ENCODE data around the gene TRHDE. TPM values are rescaled to one million over a fixed set of nuclear protein-coding genes. Genes with fewer than 3 reads are reported as not detected.

The TRHDE gene
- total and polyA plus RNA-seq, 7 donors, result 0.42 to 10.0 (median 2.9) TPM

- no peaks in the 10 kb centered on the region for H3K36me3 ChIP-seq
- intact Hi-C loops (cut with DNase I), result no loop called here
- no peak overlapping the region for H3K4me3 ChIP-seq
- no peak for TF ChIP-seq POLR2A (IDR thresholded peaks at IDR 0.05)
- no peak for TF ChIP-seq CTCF (IDR thresholded peaks at IDR 0.05)
- TF ChIP-seq POLR2AphosphoS5 (IDR thresholded peaks at IDR 0.05), result no peak
- no peak for TF ChIP-seq EP300 (IDR thresholded peaks at IDR 0.05)
- H3K27me3 ChIP-seq, result no peaks in the 10 kb centered on the region
- H3K9me3 ChIP-seq, result no peaks in the 10 kb centered on the region
- 50 to 62% methylated on average over 6 of the region's 6 CpGs for WGBS, 2 donors
- H3K27ac ChIP-seq, result no peak overlapping the region
- H3K4me1 ChIP-seq, result no peaks in the 10 kb centered on the region
- no peak for DNase-seq
Observed at GRCh38 chr12:72337382-72337781, 65.2 kb downstream of the TRHDE start.

GRCh38 chr12:72337946-72338345 is 65.8 kb downstream of the TRHDE start:
- no peaks in the 10 kb centered on the region for H3K9me3 ChIP-seq
- intact Hi-C loops (cut with DNase I), result no loop called here
- WGBS, 2 donors, result 68 to 78% methylated on average over 8 of the region's 8 CpGs
- H3K36me3 ChIP-seq, result no peaks in the 10 kb centered on the region
- no peaks in the 10 kb centered on the region for H3K4me1 ChIP-seq
- no peak for TF ChIP-seq CTCF (IDR thresholded peaks at IDR 0.05)
- no peak for TF ChIP-seq POLR2AphosphoS5 (IDR thresholded peaks at IDR 0.05)
- no peak for TF ChIP-seq POLR2A (IDR thresholded peaks at IDR 0.05)
- TF ChIP-seq EP300 (IDR thresholded peaks at IDR 0.05), result no peak
- no peak overlapping the region for H3K27ac ChIP-seq
- no peak for DNase-seq
- no peak overlapping the region for H3K4me3 ChIP-seq
- H3K27me3 ChIP-seq, result no peaks in the 10 kb centered on the region

- intact Hi-C loops (cut with DNase I), result no loop called here
- no peaks in the 10 kb centered on the region for H3K27me3 ChIP-seq
- WGBS, 2 donors, result 36 to 65% methylated on average over 4 of the region's 4 CpGs
Observed at GRCh38 chr12:72338437-72338836, 66.3 kb downstream of the TRHDE start.

GRCh38 chr12:72346363-72346944 is 74.3 kb downstream of the TRHDE start:
- no peaks in the 10 kb centered on the region for H3K36me3 ChIP-seq
- 27 to 30% methylated on average over 5 of the region's 5 CpGs for WGBS, 2 donors
- H3K27me3 ChIP-seq, result no peaks in the 10 kb centered on the region
- no peak overlapping the region for H3K27ac ChIP-seq
- no peak for DNase-seq
- H3K4me1 ChIP-seq, result no peaks in the 10 kb centered on the region
- no peak overlapping the region for H3K4me3 ChIP-seq
- TF ChIP-seq CTCF (IDR thresholded peaks at IDR 0.05) (peak in 3 of 4 experiments; percentile 9 to 46 (median 28)), POLR2A (IDR thresholded peaks at IDR 0.05) (no peak), EP300 (IDR thresholded peaks at IDR 0.05) (no peak)
- intact Hi-C loops (cut with DNase I), result no loop called here
- H3K9me3 ChIP-seq, result no peaks in the 10 kb centered on the region

More at GRCh38 chr12:72338437-72338836, 66.3 kb downstream of the TRHDE start:
- Histone ChIP-seq H3K36me3 (no peaks in the 10 kb centered on the region), H3K4me1 (no peaks in the 10 kb centered on the region), H3K4me3 (no peak overlapping the region), H3K9me3 (no peaks in the 10 kb centered on the region), H3K27ac (no peak overlapping the region)
- no peak for TF ChIP-seq EP300 (IDR thresholded peaks at IDR 0.05)
- no peak for TF ChIP-seq POLR2AphosphoS5 (IDR thresholded peaks at IDR 0.05)
- no peak for TF ChIP-seq POLR2A (IDR thresholded peaks at IDR 0.05)
- no peak for TF ChIP-seq CTCF (IDR thresholded peaks at IDR 0.05)
- no peak for DNase-seq

GRCh38 chr12:72349491-72349890 is 77.3 kb downstream of the TRHDE start:
- intact Hi-C loops (cut with DNase I), result no loop called here
- WGBS, 2 donors, result 37 to 68% methylated on average over 3 of the region's 3 CpGs
- Histone ChIP-seq H3K4me1 (no peaks in the 10 kb centered on the region), H3K27me3 (no peaks in the 10 kb centered on the region), H3K9me3 (no peaks in the 10 kb centered on the region), H3K4me3 (no peak overlapping the region), H3K36me3 (no peaks in the 10 kb centered on the region), H3K27ac (no peak overlapping the region)
- TF ChIP-seq EP300 (IDR thresholded peaks at IDR 0.05) (no peak), POLR2A (IDR thresholded peaks at IDR 0.05) (no peak), CTCF (IDR thresholded peaks at IDR 0.05) (no peak), POLR2AphosphoS5 (IDR thresholded peaks at IDR 0.05) (no peak)
- no peak for DNase-seq

Data from sigmoid colon (tissue), 7 donors.